ENCODE measurements around the gene FBXO11.

- TF ChIP-seq CTCF (IDR thresholded peaks at IDR 0.05) (no peak), POLR2AphosphoS5 (IDR thresholded peaks at IDR 0.05) (no peak), POLR2A (IDR thresholded peaks at IDR 0.05; ENCODE audit: low read depth) (no peak), EP300 (IDR thresholded peaks at IDR 0.05) (no peak)
These were observed 127.4 kb downstream of the FBXO11 start for GRCh38 chr2:47778698-47779425.
